ENCODE results near the gene COL4A2.

Gene COL4A2

DNA sequence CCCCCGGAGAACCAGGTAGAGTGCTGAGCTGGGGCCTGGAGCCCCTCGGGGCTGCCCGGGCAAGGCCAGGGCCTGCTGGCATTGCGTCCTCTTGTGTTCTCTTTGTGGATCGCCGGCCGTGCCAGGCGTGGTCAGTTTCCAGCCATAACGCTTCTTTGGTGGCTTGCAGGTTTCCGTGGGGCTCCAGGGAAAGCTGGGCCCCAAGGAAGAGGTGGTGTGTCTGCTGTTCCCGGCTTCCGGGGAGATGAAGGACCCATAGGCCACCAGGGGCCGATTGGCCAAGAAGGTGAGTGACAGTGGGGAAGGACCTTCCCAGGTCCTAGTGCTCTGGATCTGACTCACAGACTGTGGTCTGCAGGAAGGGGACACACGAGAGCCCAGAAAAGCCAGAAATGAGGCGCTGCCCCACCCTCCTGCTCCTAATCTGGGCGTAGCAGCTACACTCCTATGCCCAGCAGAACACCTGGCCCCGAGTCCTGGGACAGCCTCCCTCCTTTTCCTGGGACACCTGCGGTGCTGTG, 197.0 kb downstream of the COL4A2 start:
- DNase-seq, result no peak

DNA sequence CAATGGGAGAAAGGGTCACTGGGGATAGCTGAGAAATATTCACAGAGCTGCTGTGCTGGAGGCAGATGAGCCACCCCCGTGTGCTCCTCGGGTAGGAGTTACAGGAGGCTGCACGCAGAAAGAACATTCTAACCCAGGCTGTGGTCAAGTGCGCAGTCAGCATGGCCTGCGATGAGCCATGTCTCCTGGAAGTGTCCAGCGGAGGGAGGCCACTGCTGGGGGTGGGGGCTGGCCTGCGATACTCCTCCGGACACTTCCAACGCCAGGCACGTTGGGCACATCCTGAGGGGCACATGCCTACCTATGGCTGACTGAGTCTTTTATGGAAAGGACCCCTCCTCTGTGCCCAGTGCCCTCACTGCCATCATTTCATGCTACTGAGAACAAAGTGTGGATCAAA, 198.5 kb downstream of the COL4A2 start:
- DNase-seq, result no peak

DNA sequence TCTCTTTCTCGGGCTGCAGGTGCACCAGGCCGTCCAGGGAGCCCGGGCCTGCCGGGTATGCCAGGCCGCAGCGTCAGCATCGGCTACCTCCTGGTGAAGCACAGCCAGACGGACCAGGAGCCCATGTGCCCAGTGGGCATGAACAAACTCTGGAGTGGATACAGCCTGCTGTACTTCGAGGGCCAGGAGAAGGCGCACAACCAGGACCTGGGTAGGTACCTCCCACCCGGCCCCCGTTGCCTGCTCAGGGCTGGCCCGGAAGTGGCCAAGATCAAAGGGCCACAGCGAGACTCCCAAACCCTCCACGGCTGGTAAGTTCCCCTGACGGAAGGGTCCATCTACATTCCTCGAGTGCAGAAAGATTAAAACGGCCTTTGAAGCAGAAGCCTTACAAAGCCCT, 199.3 kb downstream of the COL4A2 start:
- DNase-seq, result no peak

DNA sequence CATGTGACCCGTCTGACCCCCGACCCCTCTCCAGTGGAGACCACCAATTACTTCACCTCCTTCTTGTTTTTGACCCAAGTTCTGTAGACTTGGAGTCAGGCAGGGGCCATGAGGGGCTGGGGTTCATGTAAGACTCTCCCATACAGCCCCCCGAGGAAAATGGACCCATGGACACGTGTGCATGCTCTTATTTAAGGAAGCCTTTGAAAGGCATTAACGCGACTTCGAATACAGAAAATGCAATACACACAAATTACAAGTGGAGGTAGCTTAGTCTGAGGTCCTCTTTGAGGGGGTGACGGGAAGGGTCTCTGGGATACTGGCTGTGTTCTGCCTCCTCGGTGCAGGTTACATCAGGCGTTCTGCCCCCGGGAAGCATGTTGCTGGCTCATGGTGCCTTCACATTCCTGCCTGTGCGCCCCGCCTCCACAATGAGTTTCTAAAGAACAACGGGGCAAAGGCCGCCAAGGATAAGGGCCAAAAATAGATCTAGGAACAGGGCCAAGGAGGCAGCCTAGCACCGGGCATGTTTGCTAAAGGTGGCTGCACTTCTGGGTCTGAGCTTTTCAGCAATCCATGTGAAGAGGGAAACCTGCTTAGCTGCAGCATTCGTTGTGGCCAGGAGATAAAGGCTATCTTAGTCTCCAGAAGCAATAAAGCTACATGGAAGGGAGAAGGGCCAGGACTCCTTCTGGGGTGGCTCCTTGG, 199.9 kb downstream of the COL4A2 start:
- peak; percentile 77 for DNase-seq

DNA sequence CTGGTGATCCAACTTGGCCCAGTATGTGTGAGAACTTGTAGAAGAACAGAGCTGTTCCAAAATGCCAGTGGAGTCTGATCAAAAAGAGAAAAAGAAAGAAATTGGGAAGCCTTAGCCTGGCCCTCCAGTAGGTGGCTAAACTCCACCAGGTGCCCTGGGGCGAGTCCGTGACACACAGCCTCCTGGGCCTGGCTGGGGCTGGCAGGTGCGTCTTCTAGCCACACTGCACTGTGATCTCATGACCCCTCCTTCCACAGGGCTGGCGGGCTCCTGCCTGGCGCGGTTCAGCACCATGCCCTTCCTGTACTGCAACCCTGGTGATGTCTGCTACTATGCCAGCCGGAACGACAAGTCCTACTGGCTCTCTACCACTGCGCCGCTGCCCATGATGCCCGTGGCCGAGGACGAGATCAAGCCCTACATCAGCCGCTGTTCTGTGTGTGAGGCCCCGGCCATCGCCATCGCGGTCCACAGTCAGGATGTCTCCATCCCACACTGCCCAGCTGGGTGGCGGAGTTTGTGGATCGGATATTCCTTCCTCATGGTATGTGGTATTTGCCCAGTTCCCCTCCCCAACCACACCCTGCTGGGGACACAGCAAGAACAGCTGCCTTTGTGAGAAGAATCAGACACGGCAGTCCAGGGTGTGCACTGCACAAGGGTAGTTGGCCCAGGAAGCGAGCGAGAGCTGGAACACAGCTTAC, 200.7 kb downstream of the COL4A2 start:
- peak; percentile 16 for DNase-seq

DNA sequence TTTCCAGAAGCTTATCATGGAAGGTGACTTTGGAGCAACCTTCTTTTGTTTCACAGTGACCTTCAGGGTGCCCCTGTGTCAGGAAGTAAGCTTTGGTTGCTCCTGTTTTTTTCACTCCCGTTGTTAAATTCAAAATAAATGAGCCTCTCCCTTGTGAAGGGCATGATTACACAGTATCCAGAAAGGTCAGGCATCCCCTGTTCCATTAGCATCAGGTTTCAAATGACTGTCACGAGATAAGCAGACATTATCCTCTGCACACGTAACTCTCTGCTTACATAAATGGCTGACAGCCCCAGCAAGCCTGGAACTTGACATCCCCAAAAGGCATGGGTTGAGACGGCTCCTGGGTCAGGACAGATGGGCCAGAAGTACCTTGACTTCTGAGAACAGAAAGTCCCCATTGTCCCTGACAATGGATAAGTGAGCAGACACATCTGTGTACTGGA, 202.4 kb downstream of the COL4A2 start:
- DNase-seq, result peak; percentile 47

DNA sequence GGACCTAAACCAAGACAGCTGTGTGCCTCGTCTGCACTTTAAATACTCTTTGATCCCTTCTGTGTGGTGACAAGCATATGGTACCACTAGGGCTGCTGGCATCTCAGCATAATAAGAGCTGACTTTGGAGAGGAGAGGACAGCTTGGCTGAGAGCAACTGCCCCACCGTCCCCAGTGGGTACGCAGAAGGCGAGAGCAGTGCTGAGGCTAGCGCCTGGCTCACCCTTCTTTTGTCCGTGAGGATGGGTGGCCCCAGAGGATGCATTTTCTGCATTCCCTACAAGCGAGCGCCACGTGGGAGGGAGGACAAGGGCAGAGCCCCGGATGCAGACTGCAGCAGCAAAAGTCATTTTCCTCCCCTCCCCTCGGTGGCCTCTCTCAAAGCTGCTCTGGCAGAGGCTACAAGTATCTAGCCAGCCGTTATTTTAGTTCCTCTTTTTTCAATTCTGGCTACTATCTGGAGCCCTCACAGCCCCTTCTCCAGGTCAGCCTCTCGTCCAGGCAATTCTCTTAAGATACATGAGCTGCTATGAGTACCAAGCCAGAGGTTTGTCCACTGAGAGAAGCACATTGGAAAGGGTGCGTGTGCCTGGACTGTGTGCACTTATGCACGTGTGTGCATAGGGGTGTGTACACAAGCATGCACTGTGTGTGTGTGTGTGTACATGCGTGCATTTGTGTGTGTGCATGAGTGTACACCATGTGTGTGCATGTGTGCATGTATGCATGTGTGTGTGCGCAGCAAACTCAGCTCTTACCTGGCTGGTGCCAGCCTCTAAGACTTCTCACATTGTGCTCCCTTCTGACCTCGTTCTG, 203.1 kb downstream of the COL4A2 start:
- DNase-seq, result peak; percentile 85

DNA sequence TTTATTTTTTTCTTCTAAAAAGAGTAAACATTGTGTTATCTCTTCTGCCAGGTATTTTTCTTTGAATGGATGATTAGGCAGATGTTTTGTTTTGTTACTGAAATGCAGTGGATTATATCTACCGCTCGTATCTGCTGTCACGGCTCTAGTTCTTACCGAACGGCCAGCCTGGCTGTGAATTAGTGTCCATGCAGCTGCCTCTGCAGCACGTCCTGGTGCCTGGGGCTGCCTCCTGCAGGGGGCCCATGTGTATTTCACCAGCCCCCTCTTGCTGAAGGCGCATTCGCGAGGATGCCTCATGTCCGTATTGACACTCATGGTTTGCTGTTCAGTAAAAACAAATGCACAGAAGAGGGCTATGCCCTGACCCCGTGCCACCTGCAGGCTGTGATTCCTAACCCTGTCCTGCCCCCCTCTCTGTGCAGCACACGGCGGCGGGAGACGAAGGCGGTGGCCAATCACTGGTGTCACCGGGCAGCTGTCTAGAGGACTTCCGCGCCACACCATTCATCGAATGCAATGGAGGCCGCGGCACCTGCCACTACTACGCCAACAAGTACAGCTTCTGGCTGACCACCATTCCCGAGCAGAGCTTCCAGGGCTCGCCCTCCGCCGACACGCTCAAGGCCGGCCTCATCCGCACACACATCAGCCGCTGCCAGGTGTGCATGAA, 204.6 kb downstream of the COL4A2 start:
- DNase-seq, result no peak

DNA sequence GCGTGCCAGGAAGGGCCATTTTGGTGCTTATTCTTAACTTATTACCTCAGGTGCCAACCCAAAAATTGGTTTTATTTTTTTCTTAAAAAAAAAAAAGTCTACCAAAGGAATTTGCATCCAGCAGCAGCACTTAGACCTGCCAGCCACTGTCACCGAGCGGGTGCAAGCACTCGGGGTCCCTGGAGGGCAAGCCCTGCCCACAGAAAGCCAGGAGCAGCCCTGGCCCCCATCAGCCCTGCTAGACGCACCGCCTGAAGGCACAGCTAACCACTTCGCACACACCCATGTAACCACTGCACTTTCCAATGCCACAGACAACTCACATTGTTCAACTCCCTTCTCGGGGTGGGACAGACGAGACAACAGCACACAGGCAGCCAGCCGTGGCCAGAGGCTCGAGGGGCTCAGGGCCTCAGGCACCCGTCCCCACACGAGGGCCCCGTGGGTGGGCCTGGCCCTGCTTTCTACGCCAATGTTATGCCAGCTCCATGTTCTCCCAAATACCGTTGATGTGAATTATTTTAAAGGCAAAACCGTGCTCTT, 205.2 kb downstream of the COL4A2 start:
- DNase-seq, result no peak

DNA sequence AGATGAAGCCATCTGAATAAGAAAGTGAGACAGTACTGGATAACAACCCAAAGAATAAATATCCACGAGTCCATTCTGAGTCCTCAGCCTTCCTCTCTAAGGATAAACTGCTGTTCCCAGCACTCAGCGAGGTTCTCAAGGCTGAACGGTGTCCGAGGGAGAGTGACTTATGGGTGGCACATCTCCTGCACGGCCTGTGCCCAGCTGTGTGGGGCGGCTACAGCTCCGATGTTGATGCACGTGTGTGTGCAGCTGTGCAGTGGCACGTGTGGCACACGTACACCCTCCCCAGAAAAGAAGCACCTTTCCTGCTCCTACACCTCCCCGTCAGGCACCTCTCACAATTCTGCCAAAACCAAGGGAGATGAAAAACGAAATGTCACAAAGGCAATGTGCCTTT, 209.4 kb downstream of the COL4A2 start:
- DNase-seq, result no peak

DNA sequence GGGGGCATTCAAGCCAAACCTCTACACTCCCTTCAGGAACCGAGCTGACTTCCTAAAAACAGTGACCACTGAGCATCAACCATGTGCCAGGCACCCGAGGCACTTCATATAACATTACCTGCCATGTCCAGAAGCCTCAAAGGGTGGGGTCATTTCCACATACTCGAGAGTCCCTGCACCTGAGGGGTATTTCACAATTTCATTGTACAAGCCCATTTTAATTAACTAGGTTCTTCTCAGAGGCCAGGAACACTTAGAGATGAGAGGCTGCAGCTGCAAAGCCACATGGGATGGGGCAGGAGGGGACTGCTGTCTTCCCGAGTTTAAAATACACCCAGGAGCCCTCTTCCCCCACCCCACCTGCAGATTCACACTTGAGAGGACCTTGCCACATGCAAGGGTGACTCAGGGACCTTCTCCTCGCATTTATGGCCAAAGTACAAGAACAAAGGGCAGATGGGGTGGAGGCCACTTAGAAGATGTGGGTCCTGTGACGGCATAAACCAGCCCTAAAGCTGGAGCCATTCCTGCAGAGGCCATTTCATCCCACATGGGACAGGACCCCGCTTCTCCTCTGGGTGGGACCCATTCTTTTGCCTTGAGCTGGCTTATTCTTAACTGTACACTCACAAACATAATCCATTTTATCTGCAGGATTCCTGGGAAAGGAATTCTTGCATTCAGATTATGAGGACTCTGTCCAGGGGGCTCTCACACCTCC, 210.6 kb downstream of the COL4A2 start:
- DNase-seq, result no peak

DNA sequence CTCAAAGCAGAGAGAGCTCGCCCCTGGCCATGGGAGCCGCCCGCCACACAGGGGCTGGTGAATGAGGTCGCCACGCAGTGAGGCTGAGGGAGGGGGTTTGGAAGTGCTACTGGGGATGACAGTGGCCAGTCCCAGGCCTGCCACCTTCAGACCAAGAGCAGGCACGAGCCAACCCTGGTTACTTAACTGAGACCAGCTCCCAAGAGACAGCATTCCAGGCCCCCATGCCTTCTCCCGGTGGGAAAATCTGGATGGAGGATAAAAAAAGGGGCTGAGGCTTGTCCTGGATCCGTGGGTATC, 211.1 kb downstream of the COL4A2 start:
- no peak for DNase-seq

DNA sequence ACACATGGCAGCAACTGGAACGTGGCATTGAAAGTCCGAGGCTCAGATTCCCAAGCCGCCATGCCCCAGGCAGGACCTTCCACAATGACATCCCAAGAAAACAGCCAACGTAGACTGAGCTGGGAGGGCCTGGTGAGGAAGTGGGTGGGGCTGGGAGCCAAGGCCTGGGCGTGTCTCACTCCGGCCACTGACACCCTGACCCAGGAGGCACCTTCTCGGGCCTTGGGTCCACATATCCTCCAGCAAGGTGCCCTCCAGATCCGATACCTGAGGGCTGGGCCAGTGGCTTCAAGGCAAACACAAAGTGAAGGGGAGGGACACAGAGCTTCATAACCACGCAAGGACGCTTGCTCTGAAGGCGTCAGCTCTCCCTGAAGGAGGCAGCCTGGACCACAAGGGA, 211.5 kb downstream of the COL4A2 start:
- DNase-seq, result no peak

DNA sequence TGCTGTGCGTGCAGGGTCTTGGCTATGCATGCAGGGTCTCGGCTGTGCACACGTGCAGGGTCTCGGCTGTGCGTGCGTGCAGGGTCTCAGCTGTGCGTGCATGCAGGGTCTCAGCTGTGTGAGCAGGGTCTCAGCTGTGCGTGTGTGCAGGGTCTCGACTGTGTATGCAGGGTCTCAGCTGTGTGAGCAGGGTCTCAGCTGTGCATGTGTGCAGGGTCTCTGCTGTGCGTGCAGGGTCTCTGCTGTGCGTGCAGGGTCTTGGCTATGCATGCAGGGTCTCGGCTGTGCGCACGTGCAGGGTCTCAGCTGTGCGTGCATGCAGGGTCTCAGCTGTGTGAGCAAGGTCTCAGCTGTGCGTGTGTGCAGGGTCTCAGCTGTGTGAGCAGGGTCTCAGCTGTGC, 212.0 kb downstream of the COL4A2 start:
- no peak for DNase-seq

DNA sequence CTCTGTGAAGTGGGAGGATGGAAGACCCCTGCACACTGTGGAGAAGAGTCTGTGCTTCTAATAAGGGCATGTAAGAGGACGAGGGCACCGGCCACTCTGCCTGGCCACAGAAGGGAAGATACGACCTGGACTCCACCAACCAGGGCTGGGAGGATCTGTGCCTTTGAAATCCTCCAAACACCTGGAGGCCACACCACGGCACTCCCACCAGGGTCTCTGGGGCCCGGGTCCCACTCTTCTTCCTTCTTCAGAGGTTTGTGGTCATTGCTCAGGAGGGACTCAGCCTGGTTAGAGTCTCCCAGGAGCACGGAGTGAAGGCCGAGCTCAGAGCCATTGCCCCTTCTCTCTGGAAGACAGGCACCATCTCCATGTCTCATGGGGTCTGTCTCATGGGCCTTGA, 212.4 kb downstream of the COL4A2 start:
- no peak for DNase-seq

DNA sequence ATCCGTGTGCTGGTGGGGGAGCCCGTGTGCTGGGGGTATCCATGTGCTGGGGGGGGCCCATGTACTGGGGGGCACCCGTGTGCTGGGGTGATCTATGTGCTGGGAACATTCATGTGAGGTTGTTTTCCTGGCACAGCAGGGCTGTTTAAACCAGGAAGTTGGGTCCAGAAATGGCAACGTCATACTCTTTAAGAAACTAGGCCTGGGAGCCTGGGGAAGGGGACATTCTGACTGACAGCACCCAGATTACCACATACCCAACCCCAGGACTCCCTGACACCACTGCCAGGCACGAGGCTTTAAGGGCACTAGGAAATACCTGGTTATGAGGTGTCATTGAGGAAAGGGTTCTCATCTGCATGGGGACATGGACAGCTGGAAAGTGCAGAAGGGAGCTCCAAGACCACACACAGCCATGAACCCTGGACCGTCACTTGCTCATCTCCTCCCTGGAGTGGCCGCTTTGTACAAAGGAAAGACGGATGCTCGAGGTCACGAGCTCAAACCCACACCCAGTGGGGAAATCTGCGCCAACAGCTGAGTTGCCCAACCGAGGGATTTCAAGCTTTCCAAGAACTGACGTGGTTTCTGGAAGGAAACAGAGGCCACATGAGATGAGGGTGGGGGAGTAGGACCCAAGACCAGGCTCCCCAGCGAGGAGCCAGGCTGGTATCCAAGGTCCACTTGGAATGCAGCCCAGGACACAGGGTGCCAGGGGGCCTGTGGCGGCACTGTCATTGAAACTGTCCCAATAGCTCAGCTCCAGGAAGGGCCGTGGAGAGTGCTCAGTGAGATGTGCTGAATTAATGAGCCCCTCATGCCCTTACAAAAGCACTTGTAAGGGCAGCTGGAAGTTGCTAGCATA, 213.6 kb downstream of the COL4A2 start:
- peak; percentile 58 for DNase-seq

DNA sequence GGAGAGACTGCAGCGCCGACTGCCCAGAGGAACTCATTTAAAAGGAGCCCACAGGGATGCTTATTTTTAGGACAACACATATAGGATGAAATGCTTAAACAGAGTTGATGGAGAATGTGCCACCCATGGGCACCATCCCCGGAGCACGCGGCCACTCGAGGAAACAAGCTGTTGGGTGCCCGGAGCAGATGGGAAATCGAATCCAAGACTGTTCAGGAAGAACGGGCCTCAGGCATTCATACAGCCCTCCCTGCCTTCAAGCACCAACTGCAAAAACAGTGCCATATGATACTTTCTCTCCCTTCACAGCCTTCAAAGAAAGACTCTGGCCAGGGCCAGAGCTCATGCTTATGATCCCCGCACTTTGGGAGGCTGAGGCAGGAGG, 214.2 kb downstream of the COL4A2 start:
- no peak for DNase-seq

DNA sequence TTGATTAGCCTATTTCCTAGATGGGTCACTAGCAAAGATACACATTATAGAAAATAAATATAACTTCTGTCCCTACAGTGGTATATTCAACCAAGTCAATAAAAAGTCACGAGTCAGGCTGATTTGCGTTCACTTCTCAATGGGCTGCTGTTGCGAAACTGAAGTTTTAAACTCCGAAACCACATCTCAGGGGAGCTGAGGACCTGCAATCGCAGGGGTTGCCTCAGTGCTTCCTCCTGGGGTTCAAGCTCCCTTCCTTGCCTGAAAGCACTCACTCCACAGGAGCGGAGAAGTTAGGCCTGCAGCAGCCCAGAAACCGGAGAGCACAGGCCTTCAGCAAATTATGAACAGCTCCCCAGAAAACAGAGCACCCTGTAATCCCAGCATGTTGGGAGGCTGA, 214.9 kb downstream of the COL4A2 start:
- peak; percentile 70 for DNase-seq

DNA sequence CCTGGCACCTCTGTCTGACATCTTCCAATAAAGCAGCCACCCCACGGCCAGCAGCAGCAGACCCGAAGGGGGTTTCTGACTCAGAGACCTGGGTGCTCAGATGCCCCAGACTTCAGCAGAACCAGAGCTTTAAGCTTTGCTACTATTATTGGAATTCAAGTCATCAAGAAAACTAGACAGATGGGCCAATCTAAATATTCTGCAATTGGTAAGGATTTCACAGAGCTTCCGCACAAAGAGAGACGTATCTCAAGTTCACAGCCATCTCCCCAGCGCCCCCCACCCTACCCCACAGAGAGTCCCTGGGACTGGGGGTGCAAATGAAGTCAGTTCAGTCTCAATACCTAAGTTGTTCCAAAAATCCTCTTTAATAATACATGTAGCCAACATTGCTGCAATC, 215.6 kb downstream of the COL4A2 start:
- DNase-seq, result no peak

DNA sequence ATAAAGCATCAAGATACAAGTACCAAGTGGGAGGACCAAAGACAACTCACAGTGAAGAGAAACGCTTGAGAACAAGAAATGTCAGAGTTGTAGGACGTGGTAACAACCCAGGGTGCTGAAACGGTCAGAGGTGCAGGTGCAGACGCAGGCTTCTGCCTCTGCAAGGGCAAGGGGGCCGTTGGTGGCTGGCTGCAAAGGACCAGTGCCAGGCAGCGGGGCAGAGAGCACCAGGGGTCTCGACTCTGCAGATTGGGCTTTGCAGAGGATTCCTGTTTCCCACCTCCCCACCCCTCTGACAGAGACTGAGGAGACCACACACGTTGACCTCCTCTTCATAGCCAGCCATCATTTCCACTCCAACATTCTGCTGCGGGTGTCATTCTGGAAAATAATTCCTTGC, 216.1 kb downstream of the COL4A2 start:
- no peak for DNase-seq

DNA sequence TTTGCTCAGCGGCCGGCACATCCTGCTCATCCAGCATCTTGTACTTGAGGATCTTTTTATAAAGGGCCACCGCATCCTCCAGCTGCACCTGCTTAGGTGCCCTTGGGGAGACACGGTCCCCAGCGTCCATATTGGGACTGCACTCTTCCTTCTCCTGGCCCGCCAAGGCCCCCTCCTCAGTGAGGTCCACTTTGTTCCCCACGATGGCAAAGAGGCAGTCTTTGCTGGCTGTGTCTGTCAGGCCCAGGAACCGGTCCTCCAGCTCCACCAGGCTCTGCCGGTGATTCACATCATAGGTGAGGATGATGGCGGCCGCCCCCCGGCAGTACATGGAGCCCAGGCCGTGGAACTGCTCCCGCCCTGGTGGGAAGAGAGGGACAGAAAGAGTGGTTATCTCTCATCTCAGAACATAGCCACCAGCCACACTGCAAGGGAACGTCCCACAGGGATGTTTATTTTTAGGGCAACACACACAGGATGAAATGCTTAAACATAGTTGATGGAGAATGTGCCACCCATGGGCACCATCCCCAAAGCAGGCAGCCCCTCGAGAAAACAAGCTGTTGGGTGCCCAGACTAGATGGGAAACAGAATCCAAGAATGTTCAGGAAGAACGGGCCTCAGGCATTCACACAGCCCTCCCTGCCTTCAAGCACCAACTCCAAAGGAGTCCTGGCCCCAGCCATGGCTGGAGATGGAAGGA, 216.9 kb downstream of the COL4A2 start:
- no peak for DNase-seq
